ENCODE data around the gene BIRC7. TPM values are rescaled to one million over a fixed set of nuclear protein-coding genes. Genes with fewer than 3 reads are reported as not detected.

The BIRC7 gene
- total RNA-seq, 1 donor from 2014 or later = not detected

DNA sequence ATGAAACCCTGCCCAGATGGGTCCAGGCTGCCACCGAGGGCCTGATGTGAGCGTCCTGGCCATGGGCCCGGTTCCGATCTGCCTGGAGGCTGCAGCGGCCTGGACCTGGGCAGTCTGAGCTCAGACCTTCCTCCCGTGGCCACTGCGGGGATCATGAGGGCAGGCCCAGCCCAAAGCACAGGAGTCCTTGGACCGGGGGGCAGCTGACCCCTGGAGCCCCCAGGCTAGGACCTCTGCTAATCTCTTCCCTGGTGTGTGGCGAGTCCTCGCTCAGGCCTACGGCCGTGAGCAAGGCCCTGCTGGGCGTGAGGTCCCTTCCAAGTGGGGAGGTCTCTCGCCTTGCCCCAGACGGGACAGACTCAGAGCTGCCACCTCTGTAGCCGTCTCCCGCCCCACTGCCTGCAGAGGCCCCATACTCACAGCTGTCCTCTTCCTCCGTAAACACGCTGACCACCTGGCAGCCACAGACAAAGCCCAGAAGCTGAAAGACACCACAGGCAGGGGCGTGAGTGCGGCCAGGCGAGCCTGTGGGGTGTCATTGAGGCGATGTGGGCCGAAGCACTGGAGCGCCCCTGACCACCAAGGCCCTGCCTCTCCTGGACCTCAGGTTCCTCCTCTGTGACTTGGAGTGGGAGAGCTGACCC lies 8.0 kb downstream of the BIRC7 start:
- Mint-ChIP-seq H3K36me3 (ENCODE audit: insufficient read depth) (no peaks in the 10 kb centered on the region), H3K27me3 (peaks cover 14% of the 10 kb centered on the region), H3K4me3 (ENCODE audit: low read depth) (no peak overlapping the region), H3K27ac (peak overlapping the region; percentile 27), H3K4me1 (ENCODE audit: low read depth) (peaks cover 4% of the 10 kb centered on the region), H3K9me3 (ENCODE audit: low read depth) (no peaks in the 10 kb centered on the region)
- no peak for DNase-seq (ENCODE audit: low spot score, unreplicated experiment)
- no peak for TF ChIP-seq CTCF (IDR thresholded peaks at IDR 0.05; ENCODE audit: unreplicated experiment)

DNA sequence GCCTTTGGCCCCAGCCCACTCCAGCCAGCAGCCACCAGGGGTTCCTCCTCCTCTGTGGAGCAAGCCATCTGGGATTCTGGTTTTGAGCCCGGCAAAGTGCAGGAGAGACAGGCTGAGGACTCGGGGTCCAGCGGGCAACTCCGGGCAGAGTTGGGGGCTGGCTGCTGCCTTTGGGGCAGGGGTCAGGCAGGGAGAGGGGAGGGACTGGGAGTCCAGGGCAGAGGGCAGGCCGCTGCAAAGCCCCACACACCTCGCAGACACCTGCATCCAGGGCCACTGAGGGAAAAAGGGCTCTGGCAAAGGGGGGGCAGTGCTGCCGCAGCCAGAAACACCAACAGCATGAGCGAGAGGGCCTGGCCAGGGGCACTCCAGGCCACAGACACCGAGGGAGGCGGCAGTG lies 8.8 kb downstream of the BIRC7 start:
- H3K36me3 Mint-ChIP-seq (ENCODE audit: insufficient read depth) = no peaks in the 10 kb centered on the region
- TF ChIP-seq CTCF (IDR thresholded peaks at IDR 0.05; ENCODE audit: unreplicated experiment) = no peak
- peaks cover 21% of the 10 kb centered on the region for H3K27me3 Mint-ChIP-seq
- no peak for DNase-seq (ENCODE audit: low spot score, unreplicated experiment)
- no peaks in the 10 kb centered on the region for H3K9me3 Mint-ChIP-seq (ENCODE audit: low read depth)
- peaks cover 7% of the 10 kb centered on the region for H3K4me1 Mint-ChIP-seq (ENCODE audit: low read depth)
- H3K4me3 Mint-ChIP-seq (ENCODE audit: low read depth) = no peak overlapping the region
- no peak overlapping the region for H3K27ac Mint-ChIP-seq

DNA sequence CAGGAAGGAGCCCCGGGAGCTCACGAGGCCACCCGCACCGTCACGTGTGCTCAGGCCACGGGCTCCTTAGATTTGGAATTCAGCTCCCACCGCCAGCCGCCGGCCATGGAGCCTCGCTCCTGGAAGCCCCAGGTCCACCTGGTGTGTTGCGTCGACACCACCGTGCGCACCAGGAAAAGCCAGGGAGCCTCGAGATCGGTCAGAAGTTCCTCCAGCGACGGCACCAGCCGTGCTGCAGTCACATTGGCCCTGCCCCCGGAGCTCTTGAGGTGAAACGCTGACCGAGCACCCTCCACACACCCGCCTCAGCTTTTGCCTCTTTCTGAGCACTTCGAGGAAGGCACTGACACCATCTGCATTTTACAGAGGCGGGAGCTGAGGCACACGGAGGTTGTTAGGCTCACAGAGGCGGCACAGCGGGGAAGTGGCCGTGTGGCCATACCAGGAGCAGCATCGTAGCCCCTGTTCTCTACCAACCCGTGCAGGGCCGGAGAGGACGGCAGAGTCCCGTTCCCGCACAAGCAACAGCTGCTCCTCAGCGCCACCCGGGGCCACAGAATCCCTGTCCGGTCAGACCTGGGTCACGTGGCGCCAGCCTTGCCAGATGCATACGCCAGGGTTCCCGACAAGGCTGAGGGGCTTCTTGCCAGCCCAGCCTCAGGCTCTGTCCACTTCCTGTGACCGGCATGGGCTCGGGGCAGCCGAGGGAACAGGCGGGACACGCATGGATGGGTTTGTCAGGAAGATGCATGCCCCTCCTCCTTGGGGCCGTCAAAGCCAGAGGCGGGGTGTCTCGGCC lies 11.0 kb downstream of the BIRC7 start:
- peaks cover 2% of the 10 kb centered on the region for H3K9me3 Mint-ChIP-seq (ENCODE audit: low read depth)
- no peak for DNase-seq (ENCODE audit: low spot score, unreplicated experiment)
- H3K27ac Mint-ChIP-seq = no peak overlapping the region
- H3K4me1 Mint-ChIP-seq (ENCODE audit: low read depth) = peaks cover 8% of the 10 kb centered on the region
- H3K27me3 Mint-ChIP-seq = peaks cover 30% of the 10 kb centered on the region
- no peaks in the 10 kb centered on the region for H3K36me3 Mint-ChIP-seq (ENCODE audit: insufficient read depth)
- no peak for TF ChIP-seq CTCF (IDR thresholded peaks at IDR 0.05; ENCODE audit: unreplicated experiment)
- no peak overlapping the region for H3K4me3 Mint-ChIP-seq (ENCODE audit: low read depth)

- H3K27me3 Mint-ChIP-seq = peaks cover 34% of the 10 kb centered on the region
- H3K36me3 Mint-ChIP-seq (ENCODE audit: insufficient read depth) = no peaks in the 10 kb centered on the region
- peaks cover 2% of the 10 kb centered on the region for H3K9me3 Mint-ChIP-seq (ENCODE audit: low read depth)
- no peak overlapping the region for H3K4me3 Mint-ChIP-seq (ENCODE audit: low read depth)
- TF ChIP-seq CTCF (IDR thresholded peaks at IDR 0.05; ENCODE audit: unreplicated experiment) = no peak
- peaks cover 8% of the 10 kb centered on the region for H3K4me1 Mint-ChIP-seq (ENCODE audit: low read depth)
- no peak for DNase-seq (ENCODE audit: low spot score, unreplicated experiment)
- H3K27ac Mint-ChIP-seq = no peak overlapping the region
Measured at GRCh38 chr20:63247671-63248228, 12.0 kb downstream of the BIRC7 start.

DNA sequence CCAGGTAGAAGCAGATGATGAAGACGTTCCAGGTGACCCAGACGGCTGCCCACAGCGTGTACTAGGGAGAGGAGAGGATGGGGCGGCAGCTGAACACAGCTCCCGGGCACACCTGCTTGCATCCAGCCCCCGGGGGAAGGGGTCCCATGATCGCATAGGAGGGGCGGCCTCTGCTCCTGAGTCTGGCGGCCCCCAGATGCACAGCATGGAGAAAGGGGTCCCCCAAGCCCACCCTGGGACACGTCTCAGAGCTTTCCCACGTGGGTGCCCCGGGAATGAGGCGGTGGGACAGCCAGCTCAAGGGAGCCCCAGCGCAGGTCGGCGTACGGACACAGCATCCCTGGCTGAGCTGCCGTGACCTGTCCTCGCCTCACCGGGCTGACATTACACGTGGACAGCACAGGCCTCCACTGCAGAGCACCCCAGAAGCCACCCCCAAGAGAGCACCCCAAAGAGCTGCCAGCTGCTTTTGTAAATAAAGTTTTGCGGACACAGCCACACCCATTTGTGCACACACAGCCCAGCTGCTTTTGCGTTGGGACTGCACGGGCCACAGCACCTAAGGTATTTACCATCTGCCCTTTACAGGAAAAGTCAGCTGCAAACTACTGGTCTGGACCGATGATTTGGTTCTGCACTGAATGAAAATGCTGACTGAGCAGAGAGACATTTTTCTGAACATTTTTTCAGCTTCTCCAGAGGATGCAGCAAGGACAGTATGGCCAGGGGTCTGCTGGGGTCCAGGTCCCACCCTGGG lies 13.3 kb downstream of the BIRC7 start:
- no peak for TF ChIP-seq CTCF (IDR thresholded peaks at IDR 0.05; ENCODE audit: unreplicated experiment)
- H3K27me3 Mint-ChIP-seq = peaks cover 41% of the 10 kb centered on the region
- peaks cover 2% of the 10 kb centered on the region for H3K9me3 Mint-ChIP-seq (ENCODE audit: low read depth)
- DNase-seq (ENCODE audit: low spot score, unreplicated experiment) = no peak
- no peaks in the 10 kb centered on the region for H3K36me3 Mint-ChIP-seq (ENCODE audit: insufficient read depth)
- H3K4me1 Mint-ChIP-seq (ENCODE audit: low read depth) = peaks cover 8% of the 10 kb centered on the region
- no peak overlapping the region for H3K4me3 Mint-ChIP-seq (ENCODE audit: low read depth)
- H3K27ac Mint-ChIP-seq = peak overlapping the region; percentile 84
